Spleen (tissue), 11 donors: ENCODE data around the gene SLC25A13. TPM values are rescaled to one million over a fixed set of nuclear protein-coding genes. Genes with fewer than 3 reads are reported as not detected.

Experiments used
- DNase-seq: peaks from one replicate; pipeline ENCODE4 v3.0.0-alpha.2; 2020
- H3K27ac ChIP-seq, 8 donors: fragments of 200-600 bp; sonication (generic) in 7 of 8; 1 replicate in 4 of 8; 2 replicates in 4 of 8; pipeline versions ENCODE4 v1.5.0 to v1.8.0; 2016 to 2021; ENCODE audit warnings: inconsistent platforms in 4 of 8, mild to moderate bottlenecking in 4 of 8, moderate library complexity in 1 of 8
- H3K27me3 ChIP-seq, 7 donors: fragments of 200-600 bp; sonication (generic) in 6 of 7; replicated peaks in 1 of 7; 1 replicate in 4 of 7; 2 replicates in 3 of 7; pipeline versions ENCODE4 v1.5.0 to v1.8.0; 2016 to 2021; ENCODE audit warnings: inconsistent platforms in 3 of 7, mild to moderate bottlenecking in 1 of 7
- H3K36me3 ChIP-seq, 6 donors: fragments of 200-600 bp; sonication (generic) in 5 of 6; 1 replicate in 4 of 6; 2 replicates in 2 of 6; pipeline versions ENCODE4 v1.5.0 to v1.8.0; 2016 to 2021; ENCODE audit warnings: inconsistent platforms in 2 of 6
- H3K4me1 ChIP-seq, 6 donors: fragments of 200-600 bp; sonication (generic) in 5 of 6; 1 replicate in 3 of 6; 2 replicates in 3 of 6; pipeline versions ENCODE4 v1.5.0 to v1.8.0; 2016 to 2021; ENCODE audit warnings: inconsistent platforms in 3 of 6
- H3K4me3 ChIP-seq, 8 donors: fragments of 200-600 bp; sonication (generic) in 7 of 8; 1 replicate in 4 of 8; 2 replicates in 4 of 8; pipeline versions ENCODE4 v1.5.0 to v1.8.0; 2016 to 2021; ENCODE audit warnings: inconsistent platforms in 4 of 8, mild to moderate bottlenecking in 4 of 8, moderate library complexity in 2 of 8
- H3K9me3 ChIP-seq, 8 donors: fragments of 200-600 bp; sonication (generic) in 7 of 8; 1 replicate in 4 of 8; 2 replicates in 4 of 8; pipeline versions ENCODE4 v1.5.0 to v1.8.0; 2016 to 2021; ENCODE audit warnings: inconsistent platforms in 4 of 8
- POLR2A ChIP-seq, 3 donors: fragments of 450-650 bp; IDR thresholded peaks; one replicate each; pipeline ENCODE4 v1.5.1; 2017; ENCODE audit warnings: antibody characterized with exemption in 3 of 3, mild to moderate bottlenecking in 1 of 3
- POLR2AphosphoS5 ChIP-seq, 3 donors: sonication (generic); formaldehyde crosslinking; IDR thresholded peaks; one replicate each; pipeline ENCODE4 v1.5.1; 2017; ENCODE audit warnings: antibody characterized with exemption in 3 of 3
- WGBS, 5 donors: extraction: QIAGEN DNeasy Blood & Tissue Kit in 3 of 5; methylation state at CpG; one replicate each; pipeline versions ENCODE4 v1.1.5 to v1.1.7; 2013 to 2018; 5-methylcytosine and 5-hydroxymethylcytosine counted together
- intact Hi-C: fragments of 100-400 bp; cut with DNase I; formaldehyde crosslinking; loops from one replicate; pipeline ENCODE4 v1.15.0; 2023; ENCODE audit warnings: low total_unique reads
- polyA plus RNA-seq, 3 donors: library from polyadenylated mRNA; stranded (reverse); fragments of 200-250 nt; gene quantifications; one replicate each; pipeline ENCODE4 v1.2.1, GENCODE V29; 2013
- total RNA-seq, 7 donors: library from RNA; depleted of rRNA in 3 of 7; stranded (reverse); fragments of >200 nt in 3 of 7; fragmentation: NEBNext Ultra II Directional in 4 of 7; extraction: Animal tissue kit (Norgen Biotek cat#: 25700) in 4 of 7; gene quantifications; one replicate each; pipeline versions ENCODE4 v1.1.0 to v1.2.1, GENCODE V29; 2016 to 2021
- TF ChIP-seq, protein P1 (sequence below), 11 experiments: fragments of 200-600 bp in 7 of 11; fragments of 450-650 bp in 4 of 11; sonication (generic) in 4 of 11; IDR thresholded peaks in 8 of 11; conservative IDR thresholded peaks in 3 of 11; 1 replicate in 7 of 11; 2 replicates in 4 of 11; pipeline versions ENCODE4 v1.4.0 to v1.8.0; 2016 to 2021; ENCODE audit warnings: antibody characterized with exemption in 11 of 11, inconsistent platforms in 4 of 11, mild to moderate bottlenecking in 1 of 11
- donor health status: healthy with polysubstance abuse.
- donor health status: DM: no; HTN: no; CAD: no; lungs with moderate emphysema.
- donor health status: DM: no; HTN: no; CAD: no.
- donor health status: Bipolar disorder and iron deficiency.
- donor health status: healthy.
- donor health status: DM: no; HTN: no; CAD: no.
- donor health status: DM: yes; HTN: yes; CAD: no.

The SLC25A13 gene
- total and polyA plus RNA-seq, 10 donors, result 6.3 to 44.4 (median 25.9) TPM

DNA sequence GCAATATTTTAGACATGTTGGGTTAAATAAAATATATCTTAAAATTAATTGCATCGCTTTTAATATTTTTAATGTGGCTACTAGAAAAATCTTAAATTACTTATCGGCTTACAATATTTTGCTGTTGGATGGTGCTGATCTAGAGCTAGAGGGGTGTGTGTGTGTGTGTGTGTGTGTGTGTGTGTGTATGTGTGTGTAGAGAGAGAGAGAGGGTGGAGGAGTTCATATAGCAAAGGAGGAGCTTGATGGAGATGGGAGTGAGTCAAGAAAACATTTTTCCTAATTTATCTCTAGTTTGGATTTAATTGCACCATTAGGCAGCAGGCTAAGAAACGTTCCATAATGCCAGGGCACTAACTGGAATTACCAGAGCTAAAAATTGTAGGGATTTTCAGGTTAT, 10.4 kb upstream of the SLC25A13 start:
- Histone ChIP-seq H3K27me3 (no peaks in the 10 kb centered on the region), H3K36me3 (no peaks in the 10 kb centered on the region), H3K4me1 (peaks cover 0 to 8% (median 0%) of the 10 kb centered on the region in 6 donors), H3K27ac (no peak overlapping the region), H3K4me3 (no peak overlapping the region), H3K9me3 (peaks cover 0 to 4% (median 0%) of the 10 kb centered on the region in 8 donors)
- no peak for TF ChIP-seq POLR2A (IDR thresholded peaks at IDR 0.05)
- TF ChIP-seq POLR2AphosphoS5 (IDR thresholded peaks at IDR 0.05), result no peak
- TF ChIP-seq, protein P1, sequence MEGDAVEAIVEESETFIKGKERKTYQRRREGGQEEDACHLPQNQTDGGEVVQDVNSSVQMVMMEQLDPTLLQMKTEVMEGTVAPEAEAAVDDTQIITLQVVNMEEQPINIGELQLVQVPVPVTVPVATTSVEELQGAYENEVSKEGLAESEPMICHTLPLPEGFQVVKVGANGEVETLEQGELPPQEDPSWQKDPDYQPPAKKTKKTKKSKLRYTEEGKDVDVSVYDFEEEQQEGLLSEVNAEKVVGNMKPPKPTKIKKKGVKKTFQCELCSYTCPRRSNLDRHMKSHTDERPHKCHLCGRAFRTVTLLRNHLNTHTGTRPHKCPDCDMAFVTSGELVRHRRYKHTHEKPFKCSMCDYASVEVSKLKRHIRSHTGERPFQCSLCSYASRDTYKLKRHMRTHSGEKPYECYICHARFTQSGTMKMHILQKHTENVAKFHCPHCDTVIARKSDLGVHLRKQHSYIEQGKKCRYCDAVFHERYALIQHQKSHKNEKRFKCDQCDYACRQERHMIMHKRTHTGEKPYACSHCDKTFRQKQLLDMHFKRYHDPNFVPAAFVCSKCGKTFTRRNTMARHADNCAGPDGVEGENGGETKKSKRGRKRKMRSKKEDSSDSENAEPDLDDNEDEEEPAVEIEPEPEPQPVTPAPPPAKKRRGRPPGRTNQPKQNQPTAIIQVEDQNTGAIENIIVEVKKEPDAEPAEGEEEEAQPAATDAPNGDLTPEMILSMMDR (IDR thresholded peaks at IDR 0.05 in 8 of 11, conservative IDR thresholded peaks at IDR 0.05 in 3 of 11), result no peak
- 85 to 95% (median 86%) methylated on average over 3 of the region's 3 CpGs for WGBS, 5 donors
- DNase-seq, result no peak
- intact Hi-C loops, result no loop called here

DNA sequence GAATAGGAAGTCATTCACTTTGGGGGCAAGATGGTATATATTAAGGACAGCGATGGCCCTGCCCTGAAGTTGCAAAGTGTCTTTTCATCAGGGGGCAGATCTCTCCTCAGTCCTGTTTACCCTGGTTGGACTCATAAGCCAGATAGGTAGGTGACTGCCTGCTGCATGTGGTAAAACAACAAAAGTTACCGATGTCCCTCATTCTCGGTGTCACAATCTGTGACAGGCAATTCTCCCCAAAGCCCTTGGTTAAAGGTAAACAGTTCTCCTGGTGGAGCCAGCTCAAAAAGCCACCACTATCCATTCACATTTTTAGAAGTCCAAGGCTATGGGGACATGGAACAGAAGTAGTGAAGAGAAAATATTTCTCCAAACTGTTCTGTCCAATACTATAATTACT, 9.9 kb upstream of the SLC25A13 start:
- WGBS, 5 donors, result 94 to 98% (median 95%) methylated on average over 3 of the region's 3 CpGs
- intact Hi-C loops, result no loop called here
- no peaks in the 10 kb centered on the region for H3K27me3 ChIP-seq

DNA sequence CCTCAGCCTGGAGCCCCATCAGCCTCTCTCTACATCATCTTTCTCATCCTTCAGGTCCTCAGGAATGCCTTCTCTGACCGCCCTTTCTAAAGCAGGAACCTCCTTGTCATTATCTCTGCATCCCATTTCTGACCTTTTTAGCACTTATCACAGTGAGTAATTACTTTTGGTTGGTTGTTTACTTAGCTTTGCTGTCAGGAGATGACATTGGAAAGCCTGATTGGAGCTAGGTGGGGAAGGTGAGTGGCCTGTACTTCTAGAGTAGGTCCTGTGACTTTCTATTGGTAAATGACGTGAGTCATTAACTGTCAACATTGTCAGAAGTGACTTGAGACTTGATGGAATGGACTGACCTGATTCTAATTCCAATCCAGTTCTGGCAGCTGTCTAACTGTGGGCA, 9.3 kb upstream of the SLC25A13 start:
- TF ChIP-seq, protein P1 (IDR thresholded peaks at IDR 0.05 in 8 of 11, conservative IDR thresholded peaks at IDR 0.05 in 3 of 11), result no peak
- no peak for TF ChIP-seq POLR2A (IDR thresholded peaks at IDR 0.05)
- TF ChIP-seq POLR2AphosphoS5 (IDR thresholded peaks at IDR 0.05), result no peak
- Histone ChIP-seq H3K4me3 (no peak overlapping the region), H3K27me3 (no peaks in the 10 kb centered on the region), H3K4me1 (peaks cover 0 to 8% (median 0%) of the 10 kb centered on the region in 6 donors), H3K36me3 (no peaks in the 10 kb centered on the region), H3K9me3 (peaks cover 0 to 7% (median 0%) of the 10 kb centered on the region in 8 donors), H3K27ac (no peak overlapping the region)
- 78 to 98% (median 92%) methylated on average over 2 of the region's 2 CpGs for WGBS, 5 donors
- DNase-seq, result no peak
- intact Hi-C loops, result no loop called here

More for the DNA sequence above, 9.9 kb upstream of the SLC25A13 start:
- TF ChIP-seq POLR2AphosphoS5 (IDR thresholded peaks at IDR 0.05), result no peak
- TF ChIP-seq POLR2A (IDR thresholded peaks at IDR 0.05), result no peak
- TF ChIP-seq, protein P1 (IDR thresholded peaks at IDR 0.05 in 8 of 11, conservative IDR thresholded peaks at IDR 0.05 in 3 of 11), result no peak
- Histone ChIP-seq H3K4me3 (no peak overlapping the region), H3K36me3 (no peaks in the 10 kb centered on the region), H3K27ac (no peak overlapping the region), H3K9me3 (peaks cover 0 to 7% (median 0%) of the 10 kb centered on the region in 8 donors), H3K4me1 (peaks cover 0 to 8% (median 0%) of the 10 kb centered on the region in 6 donors)
- DNase-seq, result no peak

DNA sequence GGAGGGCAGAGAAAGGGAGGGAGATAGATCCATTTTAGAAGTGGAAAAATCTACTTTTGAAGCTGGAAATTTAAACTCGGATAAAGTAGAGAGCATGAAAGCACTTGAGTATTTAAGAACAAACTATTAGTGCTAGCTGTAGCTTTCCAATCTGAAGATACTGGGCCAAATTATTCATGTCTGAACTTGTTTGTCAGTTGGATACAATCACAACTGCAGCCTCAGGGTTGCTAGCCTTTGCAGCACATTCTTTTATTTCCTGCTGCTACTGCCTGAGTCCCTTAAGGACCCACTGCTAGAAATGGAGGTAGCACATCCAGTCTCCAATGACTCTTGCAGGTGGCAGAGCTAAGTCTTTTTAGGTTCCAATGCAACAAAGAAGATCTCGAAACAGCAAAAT, 8.3 kb upstream of the SLC25A13 start:
- 79 to 94% (median 93%) methylated on average over 2 of the region's 2 CpGs for WGBS, 5 donors
- intact Hi-C loops, result no loop called here
- Histone ChIP-seq H3K4me3 (no peak overlapping the region), H3K4me1 (peaks cover 0 to 8% (median 0%) of the 10 kb centered on the region in 6 donors), H3K9me3 (peaks cover 0 to 7% (median 0%) of the 10 kb centered on the region in 8 donors), H3K27me3 (no peaks in the 10 kb centered on the region), H3K27ac (no peak overlapping the region), H3K36me3 (no peaks in the 10 kb centered on the region)
- TF ChIP-seq, protein P1 (IDR thresholded peaks at IDR 0.05 in 8 of 11, conservative IDR thresholded peaks at IDR 0.05 in 3 of 11), result no peak
- no peak for TF ChIP-seq POLR2AphosphoS5 (IDR thresholded peaks at IDR 0.05)
- TF ChIP-seq POLR2A (IDR thresholded peaks at IDR 0.05), result no peak
- no peak for DNase-seq
